Measurements from ENCODE around the gene GLI3.

The GLI3 gene

GRCh38 chr7:41972270-41972669 lies 264.7 kb downstream of the GLI3 start:
- no peak for DNase-seq (ENCODE audit: low read depth in 2 of 2)

GRCh38 chr7:41971640-41972187 lies 265.3 kb downstream of the GLI3 start:
- no peak for DNase-seq (ENCODE audit: low read depth in 2 of 2)

GRCh38 chr7:41970941-41971340 lies 266.1 kb downstream of the GLI3 start:
- DNase-seq (ENCODE audit: low read depth in 2 of 2) = no peak

DNA sequence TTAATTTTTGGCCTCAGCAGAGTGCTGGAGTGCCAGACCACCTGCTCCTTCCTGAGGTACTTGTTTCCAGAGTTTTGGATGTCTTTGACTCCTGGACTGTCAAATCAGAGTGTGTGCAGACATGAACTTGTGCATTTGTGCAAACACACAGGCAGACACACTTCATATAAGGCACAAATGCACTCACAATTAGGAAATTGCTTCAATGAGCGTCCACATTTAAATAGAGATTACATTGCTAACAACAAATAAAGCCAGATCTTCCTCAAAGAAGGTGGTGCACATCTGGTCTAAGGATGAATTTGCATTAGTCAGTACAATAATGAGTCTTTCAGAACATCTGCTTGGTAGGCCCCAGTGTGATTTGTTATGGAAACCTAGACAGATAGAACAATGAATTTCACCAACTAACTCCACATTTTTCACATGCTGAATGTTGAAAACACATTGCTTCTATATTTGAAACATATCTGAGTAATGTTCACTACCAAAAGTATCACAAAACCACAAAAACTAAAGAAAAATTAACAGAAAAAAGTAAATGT lies 267.4 kb downstream of the GLI3 start:
- DNase-seq (ENCODE audit: low read depth in 2 of 2) = no peak

- no peak for DNase-seq (ENCODE audit: low read depth in 2 of 2)
Observed at GRCh38 chr7:41967156-41967555, 269.9 kb downstream of the GLI3 start.

- no peak for DNase-seq (ENCODE audit: low read depth in 2 of 2)
Observed at GRCh38 chr7:41965951-41966505, 271.0 kb downstream of the GLI3 start.

DNA sequence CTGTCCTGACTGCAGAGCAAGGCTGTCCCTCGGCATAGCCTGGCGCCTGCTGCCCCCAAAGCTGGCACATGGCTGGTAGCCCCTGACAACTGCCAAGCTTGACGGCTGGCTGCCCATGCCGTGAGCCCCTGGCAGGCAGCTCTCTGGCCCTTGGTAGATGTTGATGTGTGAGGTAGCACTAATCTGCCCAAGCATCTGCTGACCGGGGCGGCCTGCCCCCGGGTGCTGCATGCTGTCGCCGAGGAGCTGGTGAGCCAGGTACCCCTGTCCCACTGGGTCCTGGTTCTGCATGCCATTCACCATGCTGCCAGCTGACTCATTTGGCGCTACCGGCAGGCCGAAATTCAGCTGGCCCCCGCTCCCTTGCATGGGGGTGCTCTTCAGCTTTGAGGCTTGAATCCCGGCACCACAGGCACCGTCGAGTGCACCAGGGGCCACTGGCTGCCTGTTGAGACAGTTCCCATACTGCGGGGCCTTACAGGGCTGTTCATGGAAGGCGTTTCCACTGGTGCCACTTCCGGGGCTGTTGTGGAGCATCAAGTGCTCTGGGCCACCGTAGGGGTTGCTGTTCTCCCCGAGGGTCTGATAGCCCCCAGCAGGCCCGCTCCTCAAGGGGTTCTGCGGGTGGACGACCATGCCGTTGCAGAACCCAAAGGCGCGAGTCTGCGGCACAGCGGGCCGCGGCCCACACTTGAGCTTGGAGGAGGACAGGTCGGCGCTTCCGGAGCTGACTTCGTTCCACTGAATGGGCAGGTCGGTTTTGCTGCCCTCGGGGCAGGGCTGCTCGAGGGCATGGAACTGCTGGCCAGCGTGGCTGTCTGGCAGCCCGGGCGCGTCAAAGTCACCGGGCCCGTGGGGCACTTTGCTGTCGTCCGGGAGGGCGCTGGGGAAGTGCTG lies 271.9 kb downstream of the GLI3 start:
- no peak for DNase-seq (ENCODE audit: low read depth in 2 of 2)

DNA sequence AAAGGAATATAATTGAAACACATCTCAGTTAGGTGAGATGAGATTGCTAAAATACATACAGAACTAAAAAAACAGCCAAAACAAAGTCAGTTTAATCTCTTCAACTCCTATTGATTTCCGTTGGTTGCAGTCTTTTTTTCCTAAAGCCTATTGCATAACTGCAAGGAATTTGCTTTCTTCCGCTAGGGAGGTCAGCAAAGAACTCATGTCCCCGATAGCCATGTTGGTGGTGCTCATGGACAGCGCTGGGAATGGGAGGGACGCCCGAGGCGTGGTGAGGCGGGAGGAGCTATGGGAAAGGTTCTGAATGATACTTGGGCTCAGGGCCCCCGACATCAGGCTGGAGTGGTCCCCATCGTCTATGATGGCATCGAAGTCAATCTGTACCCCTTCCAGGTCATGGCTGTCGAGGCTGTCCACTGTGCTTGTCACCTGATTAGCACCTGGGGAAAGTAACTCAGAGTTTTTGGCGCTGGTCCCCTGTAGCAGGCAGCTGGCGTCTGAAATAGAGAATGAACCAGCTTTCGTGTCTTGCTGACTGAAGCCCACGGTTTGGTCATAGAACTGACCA lies 272.7 kb downstream of the GLI3 start:
- DNase-seq (ENCODE audit: low read depth in 2 of 2) = no peak

DNA sequence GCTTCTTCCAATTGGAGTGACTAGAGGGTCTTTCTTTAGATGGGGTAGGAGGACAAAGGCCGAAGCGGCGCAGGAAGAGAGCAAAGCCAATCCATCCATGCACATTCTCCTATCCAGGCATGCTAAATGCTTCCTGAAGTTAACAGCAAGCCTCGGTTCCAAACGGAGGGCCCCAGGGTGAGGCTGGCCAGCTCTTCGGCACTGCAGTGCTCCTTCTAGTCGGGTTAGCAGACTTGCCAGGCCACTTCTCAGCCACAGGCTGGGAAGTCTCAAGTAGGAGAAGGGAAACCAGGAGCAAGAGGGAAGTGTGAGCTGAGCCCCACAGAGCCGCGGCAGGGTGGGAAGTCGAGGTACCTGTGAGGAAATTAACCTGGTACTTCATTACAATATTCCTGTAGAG lies 280.3 kb downstream of the GLI3 start:
- no peak for DNase-seq (ENCODE audit: low read depth in 2 of 2)

DNA sequence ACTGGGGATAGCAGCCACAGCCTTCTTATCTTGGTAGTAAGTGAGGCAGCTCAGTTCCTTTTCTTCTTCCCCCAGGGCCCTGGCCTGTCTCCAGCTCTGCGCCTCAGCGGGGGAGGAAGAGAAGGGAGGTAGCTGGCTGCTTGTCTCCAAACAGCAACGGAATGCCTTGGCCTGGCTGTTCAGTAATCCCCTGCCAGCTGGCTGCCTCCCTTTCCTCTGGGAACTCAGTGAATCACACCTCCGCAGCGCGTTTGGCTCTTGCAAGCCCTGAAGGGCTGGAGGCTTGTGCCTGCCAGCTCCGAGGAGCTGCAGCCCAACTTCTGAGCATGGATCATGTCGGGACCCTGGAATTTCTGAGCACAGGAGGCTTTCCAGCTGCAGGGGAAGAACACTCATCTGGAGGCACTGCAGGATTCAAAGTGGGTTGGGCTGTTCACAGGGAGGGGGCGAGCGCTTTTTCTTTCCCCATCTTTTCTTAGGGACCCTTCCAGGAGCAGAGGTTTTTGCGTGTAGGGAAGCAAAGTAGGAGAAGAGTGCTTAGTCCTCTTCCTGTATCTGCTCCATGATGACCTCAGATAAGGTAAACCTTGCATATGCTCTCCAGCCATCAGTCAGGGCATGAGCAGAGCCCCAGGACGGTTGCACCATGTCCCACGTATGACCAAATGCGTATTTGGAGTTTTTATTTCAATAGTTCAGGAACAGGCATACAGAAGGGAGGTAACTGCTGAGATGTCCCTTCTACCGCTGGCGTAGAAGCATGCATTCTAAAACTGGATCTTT lies 280.9 kb downstream of the GLI3 start:
- DNase-seq (ENCODE audit: low read depth in 2 of 2) = no peak

DNA sequence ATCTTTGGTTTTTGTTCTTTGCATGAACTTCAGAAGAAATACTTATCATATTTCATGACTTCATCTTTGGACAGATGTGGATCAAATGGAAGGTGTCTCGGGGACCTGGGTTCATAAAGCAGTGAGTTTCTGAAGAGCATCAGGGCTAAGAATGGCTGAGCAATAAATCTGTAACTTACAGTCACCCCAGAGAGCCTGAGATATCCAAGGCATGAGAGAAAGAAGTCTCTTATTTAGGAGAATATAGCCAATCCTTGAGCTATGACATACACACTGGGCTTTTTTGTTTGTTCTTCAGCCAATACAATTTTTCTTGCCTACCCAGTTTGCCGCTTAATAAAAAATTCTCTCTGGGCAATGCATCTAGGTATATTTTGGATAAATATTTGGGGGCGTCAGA lies 281.6 kb downstream of the GLI3 start:
- DNase-seq (ENCODE audit: low read depth in 2 of 2) = no peak

- no peak for DNase-seq (ENCODE audit: low read depth in 2 of 2)
Observed at GRCh38 chr7:41954976-41955375, 282.0 kb downstream of the GLI3 start.

DNA sequence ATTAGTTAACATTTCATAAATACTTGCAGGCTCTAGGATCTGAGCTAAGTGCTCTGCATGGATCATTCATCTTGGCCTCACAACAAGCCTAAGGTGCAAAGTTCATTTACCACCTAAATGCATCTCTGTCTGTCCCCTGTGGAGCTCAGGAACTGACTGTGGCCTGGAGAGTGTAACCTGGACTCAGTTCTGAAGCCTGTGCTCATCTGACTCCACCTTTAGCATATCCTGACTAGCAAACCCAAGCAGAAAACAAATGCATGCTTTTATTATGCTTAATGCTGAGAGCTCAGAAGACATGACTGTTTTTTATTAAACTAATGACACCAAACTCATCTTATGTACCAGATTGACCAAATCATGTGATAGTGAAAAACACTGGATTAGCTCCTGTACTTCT lies 288.5 kb downstream of the GLI3 start:
- no peak for DNase-seq (ENCODE audit: low read depth in 2 of 2)

DNA sequence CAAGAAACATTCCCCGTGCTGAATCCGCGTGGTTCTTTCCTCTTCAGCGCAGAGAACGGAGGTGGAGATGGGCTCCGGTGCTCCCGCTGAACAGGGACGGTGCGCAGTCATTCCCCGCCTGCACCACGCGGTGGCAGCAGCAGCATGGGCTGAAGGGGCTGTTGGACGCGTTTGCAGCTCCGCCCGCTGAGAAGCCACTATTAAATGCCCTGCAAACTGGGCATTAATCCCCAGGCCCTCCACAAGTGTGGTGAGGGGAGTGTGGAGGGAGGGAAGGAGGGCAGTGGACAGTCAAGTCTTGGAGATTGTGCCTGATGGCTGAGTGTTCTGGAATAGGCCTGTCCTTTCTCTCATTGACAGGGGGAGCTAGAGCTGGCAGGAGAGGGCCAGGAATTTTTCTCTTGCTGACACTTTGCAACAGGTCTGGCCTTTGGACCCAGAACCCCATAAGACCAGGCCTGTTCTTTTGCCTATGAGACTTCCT lies 293.9 kb downstream of the GLI3 start:
- DNase-seq (ENCODE audit: low read depth in 2 of 2) = peak in 1 of 2 donors; percentile 57

DNA sequence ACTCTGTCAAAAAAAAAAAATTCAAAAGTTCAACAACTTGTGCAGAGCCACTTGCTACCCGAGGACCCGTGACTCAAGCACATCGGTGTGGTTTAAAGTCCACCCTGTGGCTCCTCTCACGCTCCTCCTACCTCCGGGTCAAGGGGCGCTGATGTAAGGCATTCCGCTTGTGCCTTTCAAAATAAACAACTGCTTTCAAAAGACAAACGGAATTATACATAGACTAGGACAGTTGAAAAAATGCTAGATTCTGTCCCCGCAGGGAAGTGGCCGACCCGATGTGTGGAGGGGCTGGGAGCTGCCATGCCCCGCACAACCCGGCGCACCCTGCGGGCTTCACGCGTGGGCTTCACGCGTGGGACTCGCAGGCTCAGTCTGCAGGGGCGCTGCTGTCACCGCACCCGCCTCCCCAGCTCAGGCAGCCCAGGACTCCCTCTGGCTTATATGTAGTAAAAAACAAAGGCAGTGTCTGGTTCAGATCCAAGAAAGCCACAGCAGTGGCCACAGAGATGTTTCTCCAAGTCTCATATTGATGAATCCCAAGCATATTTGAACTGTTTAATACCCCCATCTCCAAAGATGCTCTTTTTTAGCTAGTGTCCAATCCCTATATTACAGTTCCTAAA lies 294.4 kb downstream of the GLI3 start:
- DNase-seq (ENCODE audit: low read depth in 2 of 2) = no peak

DNA sequence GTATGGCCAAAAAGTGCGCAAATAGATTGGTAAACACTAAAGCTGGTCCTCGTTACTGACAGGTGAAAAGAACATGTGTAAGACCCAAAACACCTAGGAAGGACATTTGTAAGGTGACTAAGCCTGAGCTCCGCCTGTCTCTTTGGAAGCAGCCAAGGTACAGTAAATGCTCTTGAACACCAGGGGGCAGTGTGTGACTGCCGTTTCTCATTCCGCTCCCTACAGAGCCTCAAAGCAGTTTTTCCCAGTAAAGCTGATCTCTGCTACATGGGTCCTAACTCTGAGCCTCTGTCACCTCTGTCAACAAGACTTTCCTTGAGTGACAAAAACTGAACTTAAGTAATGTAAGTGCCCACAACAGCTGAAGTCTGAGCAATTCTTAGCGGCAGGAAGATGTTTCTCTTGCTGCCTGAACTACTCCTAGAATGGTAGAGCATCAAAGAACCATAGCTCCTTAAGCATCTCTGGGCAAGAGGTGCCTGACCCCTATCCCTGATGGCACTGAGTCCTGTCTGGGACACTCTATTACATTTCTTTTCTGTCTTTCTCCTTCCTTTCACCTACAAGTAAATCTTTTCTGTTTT lies 296.2 kb downstream of the GLI3 start:
- peak in 1 of 2 donors; percentile 16 for DNase-seq (ENCODE audit: low read depth in 2 of 2)

- no peak for DNase-seq (ENCODE audit: low read depth in 2 of 2)
Observed at GRCh38 chr7:41938371-41938770, 298.6 kb downstream of the GLI3 start.

GRCh38 chr7:41933427-41933826 lies 303.6 kb downstream of the GLI3 start:
- DNase-seq (ENCODE audit: low read depth in 2 of 2) = no peak

- no peak for DNase-seq (ENCODE audit: low read depth in 2 of 2)
Observed at GRCh38 chr7:41931263-41931646, 305.8 kb downstream of the GLI3 start.

DNA sequence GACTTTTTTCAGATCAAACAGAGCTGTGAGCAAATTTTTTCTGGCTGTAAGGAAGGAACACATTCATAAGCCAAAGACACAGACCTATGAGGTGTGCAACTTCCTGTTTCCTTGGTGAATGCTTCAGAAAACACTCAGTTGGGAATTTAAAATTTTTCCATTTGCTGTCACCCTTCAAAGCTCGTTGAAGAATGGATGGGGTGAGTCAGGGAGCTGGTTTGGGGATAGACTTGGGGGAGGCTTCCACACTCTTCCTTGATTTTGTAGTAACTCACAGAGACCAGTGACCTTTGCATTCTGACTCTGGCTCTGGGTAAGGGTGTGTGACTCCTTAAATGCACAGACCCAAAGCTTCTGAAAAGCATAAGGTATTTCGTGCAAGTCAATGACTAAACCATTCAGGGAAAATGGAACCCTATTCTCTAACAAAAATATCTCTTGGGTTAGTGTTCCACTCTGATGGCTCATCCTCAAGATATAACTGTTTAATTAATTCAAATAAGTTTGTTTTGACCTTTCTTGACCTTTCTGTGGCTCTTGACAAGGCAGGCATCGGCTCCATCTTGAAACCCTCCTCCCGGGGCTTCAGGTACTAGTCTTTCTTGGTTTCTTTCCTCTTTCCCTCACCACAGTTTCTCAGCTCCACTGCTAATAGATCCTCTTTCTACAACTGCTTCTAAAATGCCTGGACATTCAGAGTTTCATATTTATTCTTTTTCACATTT lies 306.3 kb downstream of the GLI3 start:
- DNase-seq (ENCODE audit: low read depth in 2 of 2) = no peak

Data from stimulated activated CD4-positive, alpha-beta T cell treated with anti-CD3 and anti-CD28 coated beads, Interleukin-1b, Interleukin-23, amount 100 ng/mL, for 1 hour (primary cell).